H1 (cell line): ENCODE data around the gene MED10. TPM values are rescaled to one million over a fixed set of nuclear protein-coding genes. Genes with fewer than 3 reads are reported as not detected.

Experiments used
- CTCF ChIA-PET: fragments of 300-600 bp; sonication (Branson Sonifier 250); formaldehyde crosslinking; loops from one replicate; lab custom pipeline; 2021; ENCODE audit not compliant: partially characterized antibody; lab: Charles Lee
- POLR2A ChIA-PET: fragments of 300-600 bp; sonication (Branson Sonifier 250); formaldehyde crosslinking; loops from one replicate; lab custom pipeline; 2021; ENCODE audit warnings: inconsistent platforms; ENCODE audit not compliant: partially characterized antibody; lab: Charles Lee
- DNase-seq, 2 experiments: peaks; one replicate each; pipeline versions ENCODE4 v3.0.0 to v3.0.0-alpha.2; 2010 to 2022; ENCODE audit warnings: low spot score in 2 of 2, low read depth in 1 of 2, mixed read lengths in 1 of 2
- FAIRE-seq: peaks from 2 replicates; lab custom pipeline; 2011; peaks lifted over from hg19 to GRCh38; lab: Jason Lieb, UNC
- H2AFZ ChIP-seq: 2 replicates; pipeline ENCODE4 v1.8.1; 2012; ENCODE audit warnings: low read length, inconsistent platforms
- H2AK5ac ChIP-seq: 2 replicates; pipeline ENCODE4 v1.6.1; 2013; ENCODE audit warnings: low read depth, low read length
- H2BK120ac ChIP-seq: replicated peaks from 2 replicates; pipeline ENCODE3; 2013; ENCODE audit warnings: low read depth, low read length, inconsistent platforms
- H2BK12ac ChIP-seq: 2 replicates; pipeline ENCODE4 v1.6.1; 2013; ENCODE audit warnings: low read depth, low read length
- H2BK15ac ChIP-seq: 2 replicates; pipeline ENCODE4 v1.6.1; 2013; ENCODE audit warnings: low read length
- H2BK20ac ChIP-seq: 2 replicates; pipeline ENCODE4 v1.6.1; 2013; ENCODE audit warnings: low read length
- H2BK5ac ChIP-seq: 2 replicates; pipeline ENCODE4 v1.6.1; 2013; ENCODE audit warnings: low read depth, low read length
- H3K14ac ChIP-seq: 2 replicates; pipeline ENCODE4 v1.6.1; 2013; ENCODE audit warnings: inconsistent platforms; ENCODE audit not compliant: insufficient read length
- H3K18ac ChIP-seq: 2 replicates; pipeline ENCODE4 v1.6.1; 2013; ENCODE audit warnings: low read length; ENCODE audit errors: extremely low read depth
- H3K23ac ChIP-seq: 2 replicates; pipeline ENCODE4 v1.6.1; 2013; ENCODE audit warnings: inconsistent platforms; ENCODE audit not compliant: insufficient read length
- H3K23me2 ChIP-seq: 2 replicates; pipeline ENCODE4 v1.6.1; 2013; ENCODE audit warnings: low read depth, low read length
- H3K27ac ChIP-seq: 2 replicates; pipeline ENCODE4 v1.6.1; 2011; ENCODE audit warnings: low read depth, low read length, inconsistent platforms
- H3K27me3 ChIP-seq, 4 experiments: replicated peaks in 1 of 4; 1 replicate in 1 of 4; 2 replicates in 3 of 4; pipeline versions ENCODE4 v1.6.1 to v1.8.1; 2011 to 2013; ENCODE audit warnings: low read length in 3 of 4, mild to moderate bottlenecking in 3 of 4, inconsistent platforms in 2 of 4, mixed read lengths in 2 of 4, moderate library complexity in 1 of 4; ENCODE audit not compliant: control insufficient read depth in 3 of 4, insufficient read depth in 3 of 4; ENCODE audit errors: extremely low read depth in 1 of 4
- H3K36me3 ChIP-seq, 4 experiments: 2 replicates each; pipeline versions ENCODE4 v1.6.1 to v1.8.1; 2011 to 2013; ENCODE audit warnings: mild to moderate bottlenecking in 4 of 4, low read length in 3 of 4, moderate library complexity in 2 of 4, control low read depth in 1 of 4, inconsistent platforms in 1 of 4; ENCODE audit not compliant: insufficient read depth in 4 of 4, control insufficient read depth in 2 of 4
- H3K4ac ChIP-seq: replicated peaks from 2 replicates; pipeline ENCODE3; 2013; ENCODE audit warnings: low read length, low read depth, mixed read lengths, inconsistent platforms; ENCODE audit not compliant: insufficient read length
- H3K4me1 ChIP-seq, 4 experiments: replicated peaks in 1 of 4; 1 replicate in 1 of 4; 2 replicates in 3 of 4; pipeline versions ENCODE4 v1.6.1 to v1.8.1; 2011 to 2013; ENCODE audit warnings: low read length in 3 of 4, inconsistent platforms in 2 of 4, mixed read lengths in 1 of 4; ENCODE audit not compliant: insufficient read depth in 4 of 4, control insufficient read depth in 3 of 4
- H3K4me2 ChIP-seq, 2 experiments: 2 replicates each; pipeline versions ENCODE4 v1.6.1 to v1.8.1; 2011 to 2013; ENCODE audit warnings: low read depth in 2 of 2, low read length in 2 of 2, control low read depth in 1 of 2, inconsistent platforms in 1 of 2, mild to moderate bottlenecking in 1 of 2; ENCODE audit not compliant: insufficient read depth in 1 of 2
- H3K4me3 ChIP-seq, 4 experiments: fragments of 200-600, 300-600 bp in 1 of 4; sonication (generic), shearing (Covaris generic), sonication (Bioruptor Twin) in 1 of 4; 2 replicates each; pipeline versions ENCODE4 v1.5.1 to v1.8.1; 2011 to 2016; ENCODE audit warnings: low read length in 4 of 4, low read depth in 3 of 4, control low read depth in 2 of 4, inconsistent platforms in 2 of 4, mild to moderate bottlenecking in 2 of 4, mixed read lengths in 1 of 4, moderate library complexity in 1 of 4; ENCODE audit not compliant: insufficient read depth in 2 of 4; ENCODE audit errors: extremely low read depth in 1 of 4
- H3K56ac ChIP-seq: replicated peaks from 2 replicates; pipeline ENCODE3; 2013; ENCODE audit warnings: low read depth, mild to moderate bottlenecking, mixed read lengths, low read length, inconsistent platforms; ENCODE audit not compliant: insufficient read length
- H3K79me1 ChIP-seq: 2 replicates; pipeline ENCODE4 v1.6.1; 2013; ENCODE audit warnings: low read depth, low read length, control low read depth
- H3K79me2 ChIP-seq, 2 experiments: 2 replicates each; pipeline versions ENCODE4 v1.6.1 to v1.8.1; 2012 to 2013; ENCODE audit warnings: low read length in 2 of 2, mild to moderate bottlenecking in 2 of 2, inconsistent platforms in 1 of 2; ENCODE audit not compliant: insufficient read depth in 2 of 2, control insufficient read depth in 1 of 2
- H3K9ac ChIP-seq, 4 experiments: replicated peaks in 1 of 4; 1 replicate in 1 of 4; 2 replicates in 3 of 4; pipeline versions ENCODE4 v1.6.1 to v1.8.1; 2011 to 2013; ENCODE audit warnings: low read depth in 3 of 4, low read length in 3 of 4, control low read depth in 2 of 4, mild to moderate bottlenecking in 2 of 4, moderate library complexity in 2 of 4, inconsistent platforms in 1 of 4; ENCODE audit errors: extremely low read depth in 1 of 4
- H3K9me3 ChIP-seq, 2 experiments: 2 replicates each; pipeline versions ENCODE4 v1.6.1 to v1.8.1; 2012 to 2013; ENCODE audit warnings: mild to moderate bottlenecking in 2 of 2, moderate library complexity in 2 of 2, control low read depth in 1 of 2, inconsistent platforms in 1 of 2, low read depth in 1 of 2, low read length in 1 of 2, mixed read lengths in 1 of 2; ENCODE audit not compliant: insufficient read depth in 2 of 2
- H4K20me1 ChIP-seq, 2 experiments: replicated peaks in 1 of 2; 2 replicates each; pipeline versions ENCODE3 to v1.8.1; 2011 to 2013; ENCODE audit warnings: inconsistent platforms in 2 of 2, low read length in 2 of 2, mild to moderate bottlenecking in 1 of 2; ENCODE audit not compliant: insufficient read depth in 2 of 2, control insufficient read depth in 1 of 2
- H4K5ac ChIP-seq: 2 replicates; pipeline ENCODE4 v1.6.1; 2013; ENCODE audit warnings: low read length, low read depth, mixed read lengths, inconsistent platforms; ENCODE audit not compliant: insufficient read length
- H4K8ac ChIP-seq: 2 replicates; pipeline ENCODE4 v1.8.0; 2013; ENCODE audit warnings: mild to moderate bottlenecking, moderate library complexity, low read length, inconsistent platforms; ENCODE audit not compliant: insufficient read depth; ENCODE audit errors: extremely low read depth
- H4K91ac ChIP-seq: replicated peaks from 2 replicates; pipeline ENCODE3; 2013; ENCODE audit warnings: low read length, mixed read lengths, inconsistent platforms; ENCODE audit not compliant: insufficient read length
- CHD2 ChIP-seq: IDR thresholded peaks from 2 replicates; pipeline ENCODE4 v1.6.1; 2012; ENCODE audit warnings: low read length, improper control_type of control experiment
- CTBP2 ChIP-seq: IDR thresholded peaks from 2 replicates; pipeline ENCODE4 v1.7.0; 2011; ENCODE audit warnings: borderline replicate concordance, mild to moderate bottlenecking, moderate library complexity, mixed read lengths, low read length; ENCODE audit not compliant: insufficient read depth, insufficient read length
- EP300 ChIP-seq, 2 experiments: IDR thresholded peaks; 1 replicate in 1 of 2; 2 replicates in 1 of 2; pipeline ENCODE4 v1.6.1; 2011 to 2012; ENCODE audit warnings: low read depth in 2 of 2, low read length in 2 of 2, mild to moderate bottlenecking in 2 of 2, borderline replicate concordance in 1 of 2, inconsistent platforms in 1 of 2, moderate library complexity in 1 of 2
- EZH2 ChIP-seq: fragments of 200-600 bp; sonication (generic); IDR thresholded peaks from 2 replicates; pipeline ENCODE4 v1.7.1; 2012; ENCODE audit warnings: low read depth, mild to moderate bottlenecking, moderate library complexity, low read length, inconsistent platforms; ENCODE audit not compliant: severe bottlenecking
- HDAC2 ChIP-seq, 2 experiments: fragments of 300-600 bp in 1 of 2; sonication (generic) in 1 of 2; IDR thresholded peaks; 2 replicates each; pipeline ENCODE4 v1.6.1; 2011 to 2012; ENCODE audit warnings: low read depth in 2 of 2, low read length in 2 of 2, mild to moderate bottlenecking in 2 of 2, moderate library complexity in 2 of 2, borderline replicate concordance in 1 of 2, inconsistent platforms in 1 of 2
- KDM5A ChIP-seq: fragments of 200-600 bp; IDR thresholded peaks from 2 replicates; pipeline ENCODE4 v1.7.1; 2012; ENCODE audit warnings: mild to moderate bottlenecking, low read length, inconsistent platforms, mixed read lengths
- MAFK ChIP-seq: IDR thresholded peaks from 2 replicates; pipeline ENCODE4 v1.6.1; 2012; ENCODE audit warnings: low read depth, mild to moderate bottlenecking, improper control_type of control experiment, low read length
- RNF2 ChIP-seq: fragments of 200-900, 300-1000 bp; sonication (generic); IDR thresholded peaks from 2 replicates; pipeline ENCODE4 v1.7.1; 2016; ENCODE audit warnings: borderline replicate concordance, low read depth, mild to moderate bottlenecking, antibody characterized with exemption, low read length; ENCODE audit not compliant: poor library complexity, severe bottlenecking; ENCODE audit errors: missing control alignments
- SIRT6 ChIP-seq: IDR thresholded peaks from one replicate; pipeline ENCODE4 v1.7.1; 2012; ENCODE audit warnings: low read length, inconsistent platforms
- SRF ChIP-seq: IDR thresholded peaks from 2 replicates; pipeline ENCODE4 v1.6.1; 2011; ENCODE audit warnings: mild to moderate bottlenecking, low read depth, low read length, moderate library complexity
- SUZ12 ChIP-seq: fragments of 200-600 bp; sonication (generic); IDR thresholded peaks from 2 replicates; pipeline ENCODE4 v1.6.1; 2012; ENCODE audit warnings: mild to moderate bottlenecking, inconsistent platforms, low read length, moderate library complexity, mixed read lengths
- TAF7 ChIP-seq: optimal IDR thresholded peaks from 2 replicates; pipeline ENCODE3; 2011; ENCODE audit warnings: low read depth, mild to moderate bottlenecking, inconsistent platforms, low read length, moderate library complexity, borderline replicate concordance
- TBP ChIP-seq: IDR thresholded peaks from 2 replicates; pipeline ENCODE4 v1.6.1; 2011; ENCODE audit warnings: low read depth, low read length, improper control_type of control experiment
- WGBS, 2 experiments: shearing (Covaris generic) in 1 of 2; methylation state at CpG; one replicate each; pipeline versions ENCODE4 v1.1.6 to v1.1.7; 2013 to 2015; ENCODE audit warnings: low lambda C conversion rate in 2 of 2, mixed read lengths in 2 of 2, inconsistent platforms in 1 of 2, low coverage in 1 of 2, missing lambda C conversion rate in 1 of 2; ENCODE audit not compliant: insufficient replicate concordance in 2 of 2, insufficient coverage in 1 of 2, insufficient read length in 1 of 2; ENCODE audit errors: extremely low coverage in 1 of 2, missing lambda C conversion rate in 1 of 2; 5-methylcytosine and 5-hydroxymethylcytosine counted together
- polyA plus RNA-seq, 7 experiments: library from polyadenylated mRNA; depleted of rRNA in 3 of 7; stranded (reverse) in 5 of 7; unstranded in 2 of 7; fragments of >200 nt in 5 of 7; fragments of 200-250 nt in 2 of 7; gene quantifications; 1 replicate in 5 of 7; 2 replicates in 1 of 7; 4 replicates in 1 of 7; pipeline versions ENCODE4 v1.2.1 to v1.2.3, GENCODE V29; 2011 to 2013; ENCODE audit warnings: missing spikeins in 2 of 7, mixed read lengths in 2 of 7
- total RNA-seq: library from RNA; stranded (reverse); fragmentation: NEBNext Ultra II Directional; extraction: Animal tissue kit (Norgen Biotek cat#: 25700); gene quantifications from 2 replicates; pipeline ENCODE4 v1.2.1, GENCODE V29; 2021

The MED10 gene
- total and polyA plus RNA-seq, 2 of the 8 experiments (the other 6 are each of a cell fraction or from before 2014, with no cell fraction given) = 20.1 to 23.2 TPM

DNA sequence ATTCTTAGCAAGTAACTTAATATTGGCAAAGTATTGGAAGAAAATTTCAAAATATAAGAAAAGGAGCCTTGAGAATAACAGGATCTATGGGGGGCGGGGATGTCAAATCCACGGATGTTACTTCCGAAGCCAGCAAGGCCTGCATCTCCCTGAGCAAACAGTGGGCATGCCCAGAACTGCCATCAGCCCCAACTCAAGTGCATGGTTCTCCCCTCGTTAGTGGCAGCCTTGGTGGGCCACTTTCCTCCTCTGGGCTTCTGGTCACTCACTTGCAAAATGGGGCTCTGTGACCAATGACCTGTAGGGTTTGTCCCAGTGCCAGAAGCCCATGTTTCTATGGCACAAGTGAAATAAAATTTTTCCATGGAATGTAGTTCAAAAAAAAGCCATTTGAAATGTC, 27.2 kb upstream of the MED10 start:
- Histone ChIP-seq H3K56ac (no peak overlapping the region), H3K14ac (no peak overlapping the region), H4K91ac (no peak overlapping the region), H3K79me2 (no peaks in the 10 kb centered on the region), H3K27me3 (peaks cover 0 to 1% (median 0%) of the 10 kb centered on the region in 4 experiments; a peak in 1 of 7 replicates), H3K4me1 (no peaks in the 10 kb centered on the region), H3K79me1 (no peaks in the 10 kb centered on the region), H3K4ac (no peak overlapping the region), H2BK120ac (no peak overlapping the region), H3K9ac (no peak overlapping the region), H2BK12ac (no peak overlapping the region), H2BK20ac (no peak overlapping the region), H4K20me1 (no peaks in the 10 kb centered on the region), H3K9me3 (no peaks in the 10 kb centered on the region), H2AK5ac (no peak overlapping the region), H2BK15ac (no peak overlapping the region), H3K23ac (no peak overlapping the region), H3K27ac (no peak overlapping the region), H3K4me2 (no peak overlapping the region), H4K8ac (no peak overlapping the region), H3K36me3 (no peaks in the 10 kb centered on the region), H3K23me2 (no peaks in the 10 kb centered on the region; the same call in 1 of the 2 replicates), H3K18ac (no peak overlapping the region), H4K5ac (no peak overlapping the region), H2BK5ac (no peak overlapping the region), H3K4me3 (no peak overlapping the region), H2AFZ (no peak overlapping the region)
- FAIRE-seq (no peak), DNase-seq (no peak)
- ChIA-PET POLR2A (no interaction called here), CTCF (no interaction called here)
- WGBS, 2 experiments = 76% methylated on average over 4 of the region's 4 CpGs; no CpG with 5 or more reads in 1 of the 2 experiments
- TF ChIP-seq HDAC2 (IDR thresholded peaks at IDR 0.05; ENCODE audit: borderline replicate concordance in 1 of 2, low read depth in 2 of 2, low read length in 2 of 2) (no peak), MAFK (no peak), SUZ12 (no peak), EP300 (IDR thresholded peaks at IDR 0.05; ENCODE audit: borderline replicate concordance in 1 of 2, low read depth in 2 of 2, low read length in 2 of 2) (no peak), RNF2 (no peak), KDM5A (no peak), EZH2 (no peak), SRF (no peak), TBP (no peak), TAF7 (no peak), SIRT6 (no peak), CTBP2 (no peak), CHD2 (no peak)
